GM23248 (cell line): ENCODE measurements around the gene NAGS.
"Not testable (repeated sequence)": the region's sequence is repeated elsewhere in the genome, so short reads cannot be mapped to it uniquely, and the experiment has no call there.

Source experiments
- EZH2 ChIP-seq: fragments of 200-600 bp; sonication (generic); IDR thresholded peaks from 2 replicates; pipeline ENCODE4 v1.6.1; 2018; ENCODE audit warnings: antibody characterized with exemption, mild to moderate bottlenecking; ENCODE audit not compliant: insufficient read depth, poor library complexity, severe bottlenecking
- EZH2phosphoT487 ChIP-seq: fragments of 200-600 bp; sonication (generic); IDR thresholded peaks from 2 replicates; pipeline ENCODE4 v1.6.1; 2018; ENCODE audit warnings: antibody characterized with exemption, moderate library complexity, mild to moderate bottlenecking, low read depth; ENCODE audit not compliant: insufficient read depth

- not testable (repeated sequence) for TF ChIP-seq EZH2, EZH2phosphoT487
These were observed 33.0 kb upstream of the NAGS start for GRCh38 chr17:43971436-43971835.
